Stromal cell of bone marrow (primary cell): ENCODE results near the gene COPS6.

ENCODE experiments used
- DNase-seq: peaks from one replicate; pipeline ENCODE4 v3.0.0-alpha.2; 2012; ENCODE audit warnings: low read depth

COPS6 gene

DNA sequence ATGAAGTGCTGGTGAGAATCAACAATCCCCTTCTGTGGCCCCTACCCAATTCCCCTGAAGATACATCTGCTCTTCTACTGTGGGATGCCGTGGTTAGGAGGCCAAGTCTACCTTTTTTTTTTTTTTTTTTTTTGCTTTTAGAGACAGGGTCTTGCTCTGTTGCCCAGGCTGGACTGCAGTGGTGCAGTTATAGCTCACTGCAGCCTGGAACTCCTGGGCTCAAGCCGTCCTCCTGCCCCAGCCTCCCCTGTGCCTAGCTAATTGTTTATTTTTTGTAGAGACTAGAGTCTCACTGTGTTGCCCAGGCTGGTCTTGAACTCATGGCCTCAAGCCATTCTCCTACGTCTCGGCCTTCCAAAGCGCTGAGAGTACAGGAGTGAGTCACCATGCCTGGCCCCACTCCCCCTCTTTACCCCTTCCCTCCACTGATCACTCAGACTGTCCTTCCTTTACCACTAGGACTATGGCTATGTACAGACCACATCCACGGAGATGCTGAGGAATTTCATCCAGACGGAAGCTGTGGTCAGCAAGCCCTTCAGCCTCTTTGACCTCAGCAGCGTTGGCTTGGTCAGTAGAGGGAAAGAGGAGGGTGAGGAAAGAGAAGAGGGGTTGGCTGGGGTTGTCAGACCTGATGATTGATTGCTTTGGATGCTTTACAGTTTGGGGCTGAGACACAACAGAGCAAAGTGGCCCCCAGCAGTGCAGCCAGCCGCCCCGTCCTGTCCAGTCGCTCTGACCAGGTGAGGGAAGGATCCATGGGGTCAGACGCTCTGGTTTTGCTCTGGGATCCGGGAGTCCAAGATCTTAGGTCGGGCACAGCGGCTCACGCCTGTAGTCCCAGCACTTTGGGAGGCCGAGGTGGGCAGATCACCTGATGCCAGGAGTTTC is 14.4 kb downstream of the COPS6 start:
- peak; percentile 55 for DNase-seq

DNA sequence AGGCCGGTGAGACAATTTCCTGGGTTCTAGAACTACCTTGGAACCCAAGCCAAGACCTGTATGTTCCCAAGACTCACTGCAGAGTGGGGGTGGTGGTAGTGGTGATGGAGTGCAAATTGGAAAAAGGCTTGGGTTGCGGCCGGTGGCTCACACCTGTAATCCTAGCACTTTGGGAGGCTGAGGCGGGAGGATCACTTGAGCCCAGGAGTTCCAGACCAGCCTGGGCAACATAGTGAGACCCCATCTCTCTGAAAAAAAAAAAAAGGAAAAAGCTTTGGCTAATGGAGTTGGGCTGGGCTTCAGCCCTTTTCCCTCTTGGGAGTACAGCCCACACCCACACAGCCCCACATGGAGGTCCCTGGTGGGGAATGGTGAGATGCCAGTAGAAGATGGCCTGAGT is 16.8 kb downstream of the COPS6 start:
- DNase-seq, result no peak

DNA sequence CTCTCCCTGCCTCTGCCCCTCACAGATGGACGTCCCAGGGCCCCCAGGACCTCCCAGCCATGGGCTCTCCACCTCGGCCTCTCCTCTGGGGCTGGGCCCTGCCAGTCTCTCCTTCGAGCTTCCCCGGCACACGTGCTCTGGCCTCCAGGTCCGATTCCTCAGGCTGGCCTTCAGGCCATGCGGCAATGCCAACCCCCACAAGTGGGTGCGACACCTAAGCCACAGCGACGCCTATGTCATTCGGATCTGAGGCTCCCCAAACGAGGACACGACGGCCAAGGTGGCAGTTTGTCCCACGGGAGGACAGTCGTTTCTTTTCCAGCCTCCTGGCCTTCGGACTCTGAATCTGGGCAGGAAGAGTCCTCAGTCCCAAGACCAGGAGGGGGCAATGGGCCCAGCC is 17.9 kb downstream of the COPS6 start:
- DNase-seq, result no peak

DNA sequence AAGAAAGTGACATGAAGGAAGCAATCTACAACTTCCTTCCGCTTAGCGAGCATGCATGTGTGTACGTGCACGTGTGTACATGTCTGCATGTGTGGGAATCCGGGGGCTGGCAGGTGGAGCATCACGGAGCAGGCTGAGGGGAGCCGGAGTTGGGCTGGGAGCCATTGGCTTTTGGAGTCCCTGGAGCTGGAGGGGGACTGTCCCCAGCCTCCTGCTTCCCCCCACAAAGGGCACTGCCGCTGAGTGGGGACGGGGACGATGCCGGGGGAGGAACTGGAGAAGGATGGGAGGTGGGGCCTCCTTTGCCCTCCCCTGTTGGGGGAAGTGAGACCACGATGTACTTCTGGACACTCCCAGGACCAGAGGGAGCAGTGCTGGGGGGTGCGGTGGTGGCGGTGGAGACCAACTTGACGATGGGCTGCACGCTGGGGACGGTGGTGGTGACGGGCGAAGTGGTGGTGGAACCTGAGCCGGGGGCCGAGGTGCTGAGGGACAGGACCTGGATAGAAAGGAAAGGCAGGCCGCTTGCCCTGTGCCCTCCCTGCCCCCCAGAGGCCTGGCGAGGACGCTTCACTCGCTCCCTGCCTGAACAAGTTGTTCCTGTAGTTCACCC is 18.5 kb downstream of the COPS6 start:
- no peak for DNase-seq

DNA sequence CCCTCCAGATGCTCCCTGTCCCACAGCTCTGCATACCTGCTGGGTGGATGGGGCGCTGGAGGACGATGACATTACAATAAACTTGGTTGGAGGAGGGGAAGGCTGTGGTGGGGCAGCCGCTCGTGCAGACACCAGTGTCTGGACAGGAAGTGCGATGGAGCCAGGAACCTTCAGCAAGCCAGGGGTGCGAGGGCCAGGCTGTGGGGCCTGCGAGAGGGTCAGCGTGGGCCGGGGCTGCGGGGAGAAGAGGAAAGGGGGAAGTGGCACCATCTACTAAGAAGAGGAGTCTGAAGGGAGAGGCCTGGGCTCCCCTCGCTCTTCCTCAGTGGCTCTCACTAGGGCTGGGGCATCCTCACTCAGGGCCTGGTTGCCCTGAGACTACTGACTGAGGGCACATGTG is 19.1 kb downstream of the COPS6 start:
- no peak for DNase-seq

DNA sequence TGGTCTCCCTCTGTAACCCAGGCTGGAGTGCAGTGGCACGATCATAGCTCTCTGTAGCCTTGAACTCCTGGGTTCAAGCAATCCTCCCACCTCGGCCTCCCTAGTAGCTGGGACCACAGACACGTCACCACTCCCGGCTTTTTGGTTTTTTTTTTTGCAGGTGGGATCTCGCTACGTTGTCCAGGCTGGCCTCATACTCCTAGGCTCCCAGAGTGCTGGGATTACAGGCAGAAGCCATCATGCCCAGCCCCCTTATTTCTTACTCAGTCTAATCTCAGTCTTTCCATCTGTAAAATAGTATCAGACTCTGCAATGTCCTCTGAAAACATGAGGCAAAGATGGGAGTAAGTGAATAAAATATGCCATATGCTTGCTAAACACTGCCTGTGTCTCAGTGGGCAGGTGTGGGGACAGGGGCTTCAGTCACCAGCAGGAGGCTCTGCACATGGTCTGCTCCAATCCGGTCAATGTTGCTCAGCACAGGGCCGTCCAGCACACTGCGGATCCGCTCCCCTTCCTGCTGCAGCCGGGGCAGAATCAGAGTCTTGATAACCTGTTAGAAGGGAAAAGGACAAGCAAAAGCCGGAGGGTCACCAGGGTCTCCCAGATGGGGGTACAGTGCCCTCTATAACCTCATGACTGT is 20.9 kb downstream of the COPS6 start:
- DNase-seq, result no peak

DNA sequence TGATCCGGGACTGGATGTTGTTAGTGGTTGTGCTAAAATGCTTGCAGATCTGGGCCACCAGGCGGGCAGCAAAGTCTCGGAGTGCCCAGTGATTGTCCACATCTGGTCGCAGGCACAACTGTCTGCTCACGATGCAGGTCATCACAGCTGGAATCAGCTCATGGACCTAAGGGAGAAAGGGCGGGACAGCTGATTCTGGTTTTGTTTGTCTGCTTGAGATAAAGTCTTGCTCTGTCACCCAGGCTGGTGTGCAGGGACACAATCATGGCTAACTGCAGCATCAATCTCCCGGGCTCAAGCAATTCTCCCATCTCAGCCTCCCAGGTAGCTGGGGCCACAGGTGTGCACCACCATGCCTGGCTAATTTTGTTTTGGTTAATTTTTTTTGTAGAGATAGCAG is 22.4 kb downstream of the COPS6 start:
- DNase-seq, result no peak

DNA sequence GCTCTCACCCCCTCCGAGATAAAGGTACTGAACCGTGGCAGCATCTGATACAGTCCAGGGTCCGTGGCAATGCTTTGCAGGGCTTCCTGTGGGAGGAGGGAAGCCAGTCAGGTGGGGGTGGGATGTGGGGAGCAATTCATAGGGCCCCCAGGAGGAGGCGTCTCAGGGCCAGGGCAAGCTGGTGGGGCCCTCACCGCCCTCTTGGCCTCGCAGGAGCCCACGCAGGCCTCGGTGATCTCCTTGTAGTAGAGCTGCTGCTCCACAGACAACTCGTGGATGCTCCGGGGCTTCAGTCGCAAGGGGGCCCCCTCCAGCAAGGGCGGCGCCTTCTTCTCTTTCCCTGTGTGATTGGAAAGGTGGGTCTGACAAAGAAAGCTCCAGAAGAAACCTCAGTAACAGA is 23.1 kb downstream of the COPS6 start:
- no peak for DNase-seq

DNA sequence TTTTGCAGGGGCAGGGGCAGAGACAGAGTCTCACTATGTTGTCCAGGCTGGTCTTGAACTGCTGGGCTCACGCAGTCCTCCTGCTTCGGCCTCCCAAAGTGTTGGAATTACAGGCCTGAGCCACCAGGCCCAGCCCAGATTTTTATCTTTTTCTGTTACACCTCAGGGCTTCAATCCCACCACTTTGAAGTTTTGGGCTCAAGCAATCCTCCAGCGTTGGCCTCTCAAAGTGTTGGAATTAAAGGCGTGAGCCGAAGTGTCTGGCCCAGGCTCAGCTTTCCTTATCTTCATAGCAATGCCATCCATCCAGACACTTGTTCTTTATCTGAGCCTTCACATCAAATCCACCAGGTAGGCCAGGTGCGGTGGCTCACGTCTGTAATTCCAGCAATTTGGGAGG is 26.3 kb downstream of the COPS6 start:
- DNase-seq, result no peak

DNA sequence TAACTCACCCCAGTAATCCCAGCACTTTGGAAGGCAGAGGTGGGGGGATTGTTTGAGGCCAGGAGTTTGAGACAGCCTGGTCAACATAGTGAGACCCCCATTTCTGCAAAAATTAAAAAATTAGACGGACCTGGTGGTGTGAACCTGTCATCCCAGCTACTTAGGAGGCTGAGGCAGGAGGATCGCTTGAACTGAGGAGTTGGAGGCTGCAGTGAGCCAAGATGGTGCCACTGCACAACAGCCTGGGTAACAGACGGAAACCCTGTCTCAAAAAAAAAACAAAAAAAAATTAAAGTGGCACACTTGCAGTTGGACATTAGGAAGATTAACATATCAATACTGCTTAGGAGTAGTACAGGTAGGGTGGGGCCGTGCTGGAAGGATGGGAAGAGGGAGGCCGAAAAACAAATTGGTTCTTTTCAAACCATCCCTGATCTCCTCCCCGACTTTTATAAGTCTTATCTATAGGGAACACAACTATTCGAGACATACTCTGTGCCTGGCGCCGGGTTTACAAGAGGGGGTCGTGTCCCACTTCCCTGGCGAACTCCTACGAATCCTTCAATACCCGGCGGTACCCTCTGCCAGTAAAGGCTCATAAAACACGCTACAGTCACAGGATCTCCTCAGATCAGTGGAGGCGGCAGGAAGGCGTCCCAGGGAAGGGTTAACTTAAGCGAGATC is 29.8 kb downstream of the COPS6 start:
- DNase-seq, result no peak

DNA sequence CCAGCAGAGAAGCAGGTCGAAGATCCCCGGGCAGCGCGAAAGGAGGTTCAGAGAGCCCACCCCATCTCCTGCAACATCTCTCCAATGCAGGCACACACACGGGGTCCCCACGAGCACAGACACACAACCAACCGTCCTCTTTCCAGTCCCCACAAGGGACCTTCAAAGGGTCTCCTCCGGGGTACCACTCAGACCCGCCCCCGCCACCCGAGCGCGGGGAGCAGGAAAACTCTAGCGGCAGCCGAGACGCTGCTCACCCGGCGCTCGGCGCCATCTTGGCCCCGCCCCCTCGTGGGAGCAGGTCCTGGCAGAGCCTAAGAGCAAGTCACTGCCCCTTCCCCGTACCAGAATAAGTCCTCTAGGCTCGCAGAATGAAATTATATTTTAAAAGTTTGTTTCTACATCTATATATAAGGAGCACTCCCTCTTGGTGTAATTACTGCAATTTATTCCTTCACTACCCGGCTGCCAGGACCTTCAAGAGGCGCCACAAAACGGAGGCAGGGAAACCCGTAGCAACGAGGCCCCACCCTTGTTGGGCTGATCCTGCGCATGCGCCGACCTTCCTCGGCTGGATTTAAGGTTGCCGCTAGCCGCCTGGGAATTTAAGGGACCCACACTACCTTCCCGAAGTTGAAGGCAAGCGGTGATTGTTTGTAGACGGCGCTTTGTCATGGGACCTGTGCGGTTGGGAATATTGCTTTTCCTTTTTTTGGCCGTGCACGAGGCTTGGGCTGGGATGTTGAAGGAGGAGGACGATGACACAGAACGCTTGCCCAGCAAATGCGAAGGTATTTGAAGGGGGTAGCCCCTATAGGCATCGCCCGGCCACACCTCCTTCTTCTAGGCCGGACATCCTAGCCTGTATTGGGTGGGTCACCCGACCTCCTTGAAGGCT is 30.6 kb downstream of the COPS6 start, which contains the start of the genes CNPY4 and TAF6:
CNPY4 (plus strand) TSS at position 563 of the 898 bp plus-strand sequence; CDS start at position 674, 111 bp downstream.
TAF6 (minus strand) TSS at position 287 of the 898 bp plus-strand sequence. CDS start 5,149 bp downstream, outside the sequence.
- peak; percentile 80 for DNase-seq

DNA sequence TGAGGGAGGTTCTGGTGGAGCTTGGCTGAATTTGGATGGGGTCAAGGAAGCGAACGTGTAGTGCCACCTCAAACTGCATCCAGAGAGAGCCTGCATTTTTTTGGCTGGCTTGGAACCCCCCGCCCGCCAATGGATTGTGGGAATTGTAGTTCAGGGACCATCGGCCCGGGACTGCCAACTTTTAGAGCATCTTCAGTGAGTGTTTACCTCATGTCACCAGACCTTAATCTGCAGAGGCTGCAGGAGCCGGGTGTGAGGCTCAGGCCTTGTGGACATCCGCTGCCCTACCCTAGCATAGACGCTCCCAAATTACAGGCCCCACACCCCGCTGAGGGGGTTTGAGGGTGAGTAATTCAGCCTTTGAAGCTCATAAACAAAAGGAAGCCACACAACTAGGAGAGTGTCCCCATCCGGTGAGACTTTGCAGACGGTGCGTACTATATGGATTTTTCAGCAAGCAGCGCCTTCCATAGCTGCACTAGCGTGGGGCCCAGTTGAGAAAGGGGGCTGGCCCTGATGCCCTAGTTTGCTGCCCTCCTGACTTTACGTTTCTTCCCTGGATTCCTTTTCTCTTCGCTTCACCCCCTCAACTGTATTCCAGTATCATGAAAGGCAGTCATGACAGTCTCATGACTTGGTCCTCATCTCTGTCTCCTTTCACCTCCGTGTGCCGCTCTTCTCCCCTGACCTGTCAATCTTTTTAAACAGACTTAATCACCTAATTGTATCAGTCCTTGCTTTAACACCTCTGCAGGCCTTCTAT is 31.4 kb downstream of the COPS6 start:
- DNase-seq, result peak; percentile 50

DNA sequence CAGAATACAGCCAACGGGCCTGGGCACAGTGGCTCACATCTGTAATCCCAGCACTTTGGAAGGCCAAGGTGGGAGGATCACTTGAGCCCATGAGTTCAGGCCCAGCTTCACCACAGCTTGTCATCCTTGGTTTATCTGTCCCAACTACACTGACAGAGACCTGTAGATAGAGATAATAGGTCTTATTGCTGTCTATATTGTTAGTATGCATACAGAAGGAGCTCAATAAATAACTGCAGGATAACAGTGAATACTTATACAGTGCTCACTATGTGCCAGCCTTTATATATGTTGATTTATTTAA is 31.9 kb downstream of the COPS6 start:
- DNase-seq, result no peak

DNA sequence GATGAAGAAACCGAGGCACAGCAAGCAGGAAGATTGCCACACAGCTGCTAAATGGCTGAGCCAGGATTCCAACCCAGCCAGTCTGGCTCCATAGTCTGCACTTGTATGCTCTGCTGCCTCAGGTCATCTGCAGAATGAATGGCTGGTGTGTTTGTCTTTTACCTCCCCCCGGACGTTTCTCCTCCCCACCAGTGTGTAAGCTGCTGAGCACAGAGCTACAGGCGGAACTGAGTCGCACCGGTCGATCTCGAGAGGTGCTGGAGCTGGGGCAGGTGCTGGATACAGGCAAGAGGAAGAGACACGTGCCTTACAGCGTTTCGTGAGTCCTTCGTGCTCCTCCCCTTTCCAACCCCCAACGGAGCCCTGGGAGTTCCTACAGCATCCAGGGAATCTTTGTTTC is 33.3 kb downstream of the COPS6 start:
- no peak for DNase-seq

DNA sequence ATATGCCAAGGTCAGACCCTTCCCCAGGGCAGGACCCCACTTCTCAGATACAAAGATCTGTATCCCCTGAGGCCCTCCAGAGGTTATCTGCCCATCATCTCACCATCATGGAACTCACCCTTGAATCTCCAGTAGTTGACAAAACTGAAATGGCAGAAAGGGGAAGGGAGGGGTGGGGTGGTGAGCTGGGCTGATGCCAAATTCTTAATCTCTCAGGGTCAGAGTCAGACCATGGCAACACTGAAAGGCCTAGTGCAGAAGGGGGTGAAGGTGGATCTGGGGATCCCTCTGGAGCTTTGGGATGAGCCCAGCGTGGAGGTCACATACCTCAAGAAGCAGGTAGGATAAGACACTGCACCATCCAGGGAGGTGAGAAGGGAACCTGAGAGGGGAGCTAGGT is 33.8 kb downstream of the COPS6 start:
- DNase-seq, result no peak

DNA sequence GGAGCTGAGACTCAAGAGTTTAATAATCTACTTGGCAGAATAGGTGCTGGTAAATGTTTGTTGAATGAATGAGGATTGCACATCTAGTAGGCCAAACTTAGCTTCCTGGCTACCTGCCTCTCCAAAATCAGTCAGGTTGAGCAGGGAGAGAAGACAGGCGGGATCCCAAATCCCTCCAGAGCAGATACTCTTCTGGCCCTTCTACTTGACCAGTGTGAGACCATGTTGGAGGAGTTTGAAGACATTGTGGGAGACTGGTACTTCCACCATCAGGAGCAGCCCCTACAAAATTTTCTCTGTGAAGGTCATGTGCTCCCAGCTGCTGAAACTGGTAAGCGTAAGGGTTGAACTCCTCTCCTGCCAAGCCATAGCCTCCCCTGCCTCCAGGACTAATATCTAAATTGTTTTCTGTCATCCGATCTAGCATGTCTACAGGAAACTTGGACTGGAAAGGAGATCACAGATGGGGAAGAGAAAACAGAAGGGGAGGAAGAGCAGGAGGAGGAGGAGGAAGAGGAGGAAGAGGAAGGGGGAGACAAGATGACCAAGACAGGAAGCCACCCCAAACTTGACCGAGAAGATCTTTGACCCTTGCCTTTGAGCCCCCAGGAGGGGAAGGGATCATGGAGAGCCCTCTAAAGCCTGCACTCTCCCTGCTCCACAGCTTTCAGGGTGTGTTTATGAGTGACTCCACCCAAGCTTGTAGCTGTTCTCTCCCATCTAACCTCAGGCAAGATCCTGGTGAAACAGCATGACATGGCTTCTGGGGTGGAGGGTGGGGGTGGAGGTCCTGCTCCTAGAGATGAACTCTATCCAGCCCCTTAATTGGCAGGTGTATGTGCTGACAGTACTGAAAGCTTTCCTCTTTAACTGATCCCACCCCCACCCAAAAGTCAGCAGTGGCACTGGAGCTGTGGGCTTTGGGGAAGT is 35.8 kb downstream of the COPS6 start:
- no peak for DNase-seq

DNA sequence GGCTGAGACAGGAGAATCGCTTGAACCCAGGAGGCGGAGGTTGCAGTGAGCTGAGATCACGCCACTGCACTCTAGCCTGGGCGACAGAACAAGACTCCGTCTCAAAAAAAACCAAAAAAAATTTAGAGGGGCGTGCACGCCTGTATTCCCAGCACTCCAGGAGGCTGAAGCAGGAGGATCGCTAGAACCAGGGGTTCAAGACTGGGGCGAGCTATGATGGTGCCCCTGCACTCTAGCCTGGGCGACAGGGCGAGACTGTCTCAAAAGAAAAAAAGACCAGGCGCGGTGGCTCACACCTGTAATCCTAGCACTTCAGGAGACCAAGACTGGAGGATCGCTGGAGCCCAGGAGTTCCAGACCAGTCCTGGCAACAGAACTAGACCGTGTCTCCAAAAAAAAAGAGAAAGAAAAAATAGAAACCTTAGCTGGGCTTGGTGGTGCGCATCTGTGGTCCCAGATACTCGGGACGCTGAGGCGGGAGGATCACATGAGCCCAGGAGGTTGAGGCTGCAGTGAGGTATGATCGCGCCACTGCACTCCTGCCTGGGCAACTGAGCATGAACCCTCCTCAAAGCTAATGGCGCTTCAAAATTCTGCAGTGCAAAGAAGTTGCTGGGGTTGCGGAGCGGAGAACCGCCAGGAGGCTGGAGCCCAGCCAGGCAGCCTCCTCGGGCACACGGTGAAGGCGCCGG is 37.6 kb downstream of the COPS6 start:
- DNase-seq, result no peak

DNA sequence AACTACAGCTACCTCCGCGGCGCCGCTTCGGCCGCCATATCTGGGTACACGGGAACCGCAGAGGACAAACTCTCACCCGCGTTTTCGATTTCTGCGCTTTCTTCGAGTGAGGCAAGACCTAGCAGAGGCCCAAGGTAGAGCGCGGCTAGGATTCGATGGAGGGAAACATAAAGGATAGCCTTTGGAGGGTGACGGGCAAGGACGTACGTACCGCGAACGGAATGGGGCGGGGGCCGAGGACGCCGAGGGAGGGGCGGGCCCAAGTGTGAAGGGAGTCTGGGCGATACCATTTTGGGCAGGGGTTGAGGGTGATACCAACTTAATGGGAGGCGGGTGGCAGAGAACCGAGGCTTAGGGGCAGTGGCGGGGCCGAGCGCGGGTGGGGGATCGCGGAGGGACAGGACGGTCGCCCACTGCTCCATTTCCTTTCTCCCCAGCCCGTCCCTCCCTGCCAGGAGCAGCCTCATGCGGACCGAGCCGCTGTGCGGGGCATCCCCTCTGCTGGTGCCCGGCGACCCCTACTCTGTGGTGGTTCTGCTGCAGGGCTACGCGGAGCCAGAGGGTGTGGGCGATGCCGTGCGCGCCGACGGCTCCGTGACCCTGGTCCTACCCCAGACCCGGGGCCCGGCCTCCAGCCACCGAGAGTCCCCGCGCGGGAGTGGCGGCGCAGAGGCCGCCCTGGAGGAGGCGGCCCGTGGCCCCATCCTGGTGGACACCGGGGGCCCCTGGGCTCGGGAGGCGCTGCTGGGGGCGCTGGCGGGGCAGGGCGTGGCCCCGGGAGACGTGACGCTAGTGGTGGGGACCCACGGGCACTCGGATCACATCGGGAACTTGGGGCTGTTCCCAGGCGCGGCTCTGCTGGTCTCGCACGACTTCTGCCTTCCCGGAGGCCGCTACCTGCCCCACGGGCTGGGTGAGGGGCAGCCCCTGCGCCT is 38.4 kb downstream of the COPS6 start, which contains the start of gene MBLAC1:
MBLAC1 (plus strand) TSS at position 37 of the 935 bp plus-strand sequence; CDS start at position 466, 429 bp downstream.
- DNase-seq, result peak; percentile 84
